MCF 10A (cell line): Measurements from ENCODE around the gene PROM1. TPM values are rescaled to one million over a fixed set of nuclear protein-coding genes. Genes with fewer than 3 reads are reported as not detected.

ENCODE experiments used
- BruUV-seq: library from RNA; stranded (reverse); fragments of 400-500 nt; replicated peaks from 2 replicates; lab custom pipeline; 2021; lab: Mats Ljungman, UMichigan
- CTCF ChIA-PET: fragments of 300-600 bp; sonication (Branson Sonifier 250); formaldehyde crosslinking; extraction: SDS; loops from one replicate; lab custom pipeline; 2021; ENCODE audit warnings: antibody characterized with exemption, inconsistent platforms; lab: Yijun Ruan, JAX
- POLR2A ChIA-PET: fragments of 300-600, 350-650 bp; sonication (Branson Sonifier 250); formaldehyde crosslinking; extraction: SDS; loops from one replicate; lab custom pipeline; 2020; ENCODE audit warnings: antibody characterized with exemption, inconsistent platforms; lab: Yijun Ruan, JAX
- DNase-seq: peaks from one replicate; pipeline ENCODE4 v3.0.0-alpha.2; 2018; ENCODE audit not compliant: unreplicated experiment
- H3K27ac Mint-ChIP-seq: one replicate; pipeline ENCODE4 v1.8.0; 2022; ENCODE audit warnings: mild to moderate bottlenecking, low read depth, mixed read lengths; ENCODE audit not compliant: unreplicated experiment
- H3K27me3 Mint-ChIP-seq: one replicate; pipeline ENCODE4 v1.8.0; 2022; ENCODE audit warnings: mixed read lengths; ENCODE audit not compliant: insufficient read depth, unreplicated experiment
- H3K36me3 Mint-ChIP-seq: one replicate; pipeline ENCODE4 v1.8.0; 2022; ENCODE audit warnings: mild to moderate bottlenecking, moderate library complexity, mixed read lengths; ENCODE audit not compliant: insufficient read depth, unreplicated experiment
- H3K4me1 Mint-ChIP-seq: one replicate; pipeline ENCODE4 v1.8.0; 2022; ENCODE audit warnings: mixed read lengths; ENCODE audit not compliant: insufficient read depth, unreplicated experiment
- H3K4me3 Mint-ChIP-seq: one replicate; pipeline ENCODE4 v1.8.0; 2022; ENCODE audit warnings: mild to moderate bottlenecking, moderate library complexity, mixed read lengths; ENCODE audit not compliant: unreplicated experiment
- H3K9me3 Mint-ChIP-seq: one replicate; pipeline ENCODE4 v1.8.0; 2022; ENCODE audit warnings: mixed read lengths; ENCODE audit not compliant: unreplicated experiment
- intact Hi-C: fragments of 100-400 bp; cut with micrococcal nuclease; formaldehyde crosslinking; loops from 2 replicates; pipeline ENCODE4 v1.14.1; 2022
- total RNA-seq: library from RNA; stranded (reverse); gene quantifications from 2 replicates; pipeline ENCODE4 v1.2.3, GENCODE V29; 2022
- TF ChIP-seq, protein P1 (sequence below): fragments of 200-600 bp; IDR thresholded peaks from one replicate; pipeline ENCODE4 v1.8.0; 2022; ENCODE audit warnings: antibody characterized with exemption, mild to moderate bottlenecking; ENCODE audit not compliant: unreplicated experiment

Gene PROM1
- total RNA-seq, 1 experiment from 2014 or later: not detected

- no peak overlapping the region for H3K27ac Mint-ChIP-seq
- TF ChIP-seq, protein P1, sequence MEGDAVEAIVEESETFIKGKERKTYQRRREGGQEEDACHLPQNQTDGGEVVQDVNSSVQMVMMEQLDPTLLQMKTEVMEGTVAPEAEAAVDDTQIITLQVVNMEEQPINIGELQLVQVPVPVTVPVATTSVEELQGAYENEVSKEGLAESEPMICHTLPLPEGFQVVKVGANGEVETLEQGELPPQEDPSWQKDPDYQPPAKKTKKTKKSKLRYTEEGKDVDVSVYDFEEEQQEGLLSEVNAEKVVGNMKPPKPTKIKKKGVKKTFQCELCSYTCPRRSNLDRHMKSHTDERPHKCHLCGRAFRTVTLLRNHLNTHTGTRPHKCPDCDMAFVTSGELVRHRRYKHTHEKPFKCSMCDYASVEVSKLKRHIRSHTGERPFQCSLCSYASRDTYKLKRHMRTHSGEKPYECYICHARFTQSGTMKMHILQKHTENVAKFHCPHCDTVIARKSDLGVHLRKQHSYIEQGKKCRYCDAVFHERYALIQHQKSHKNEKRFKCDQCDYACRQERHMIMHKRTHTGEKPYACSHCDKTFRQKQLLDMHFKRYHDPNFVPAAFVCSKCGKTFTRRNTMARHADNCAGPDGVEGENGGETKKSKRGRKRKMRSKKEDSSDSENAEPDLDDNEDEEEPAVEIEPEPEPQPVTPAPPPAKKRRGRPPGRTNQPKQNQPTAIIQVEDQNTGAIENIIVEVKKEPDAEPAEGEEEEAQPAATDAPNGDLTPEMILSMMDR: no peak
- POLR2A ChIA-PET: no interaction called here
- no peaks in the 10 kb centered on the region for H3K4me1 Mint-ChIP-seq
- no peaks in the 10 kb centered on the region for H3K9me3 Mint-ChIP-seq
- H3K36me3 Mint-ChIP-seq: no peaks in the 10 kb centered on the region
- no peaks in the 10 kb centered on the region for H3K27me3 Mint-ChIP-seq
- intact Hi-C loops: no loop called here
- BruUV-seq: no TSS peak
- CTCF ChIA-PET: interaction anchor here (0.6 to 6.6 kb wide), 7 partner anchors 51 to 527 kb away, joined by 3 to 112 read pairs (median 5); no protein-coding TSS in a partner anchor
- no peak overlapping the region for H3K4me3 Mint-ChIP-seq
- DNase-seq: no peak
Measured at GRCh38 chr4:16006771-16007446, 76.9 kb downstream of the PROM1 start.

DNA sequence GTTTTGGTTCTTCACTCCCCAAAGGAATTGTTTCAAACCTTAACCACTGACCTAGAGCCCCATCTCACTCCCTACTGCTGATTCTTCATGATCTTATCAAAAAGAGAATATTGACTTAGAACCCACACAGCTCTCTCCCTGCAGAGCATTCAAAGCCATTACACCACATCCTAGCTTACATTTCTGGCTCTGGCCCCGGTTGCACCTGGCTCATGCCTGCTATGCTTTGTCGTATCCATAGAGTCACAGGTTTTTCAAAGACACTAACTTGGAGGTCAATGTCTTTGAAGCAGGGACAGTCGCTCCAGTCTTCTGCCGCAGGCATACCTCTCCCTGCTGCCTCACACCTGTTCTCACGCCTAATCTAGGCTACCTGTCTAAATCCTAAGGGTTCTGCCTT is 78.1 kb downstream of the PROM1 start:
- Mint-ChIP-seq H3K27me3 (no peaks in the 10 kb centered on the region), H3K36me3 (no peaks in the 10 kb centered on the region), H3K4me1 (no peaks in the 10 kb centered on the region), H3K9me3 (no peaks in the 10 kb centered on the region), H3K4me3 (no peak overlapping the region), H3K27ac (no peak overlapping the region)
- DNase-seq: no peak
- BruUV-seq: no TSS peak
- intact Hi-C loops: no loop called here
- CTCF ChIA-PET: interaction anchor here (0.6 to 6.6 kb wide), 7 partner anchors 41 to 701 kb away, joined by 3 to 112 read pairs (median 3); partner anchors contain the start of gene FAM200B
- TF ChIP-seq, protein P1: no peak
- POLR2A ChIA-PET: no interaction called here

DNA sequence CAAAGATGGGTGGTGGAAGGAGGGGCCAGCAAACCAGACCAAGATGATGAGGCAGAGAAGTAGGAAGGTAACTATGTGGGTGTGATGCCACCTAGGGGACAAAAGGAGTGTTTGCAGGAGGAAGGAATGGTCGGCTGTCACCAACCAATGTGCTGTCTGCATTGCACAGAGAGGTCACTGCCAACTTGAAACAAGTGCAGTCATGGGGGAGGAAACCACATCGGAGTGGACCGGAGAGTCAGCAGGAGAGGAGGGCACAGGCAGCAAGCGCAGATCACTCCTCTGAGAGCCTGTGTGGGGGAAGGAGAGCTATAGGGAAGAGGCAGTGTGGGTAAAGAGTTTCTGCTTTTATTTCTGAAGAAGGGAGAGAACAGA is 82.4 kb downstream of the PROM1 start:
- H3K4me3 Mint-ChIP-seq: no peak overlapping the region
- no peaks in the 10 kb centered on the region for H3K27me3 Mint-ChIP-seq
- TF ChIP-seq, protein P1: peak; percentile 94
- CTCF ChIA-PET: interaction anchor here (0.6 to 6.6 kb wide), 41 partner anchors 9 to 1093 kb away, joined by 3 to 112 read pairs (median 5); no protein-coding TSS in a partner anchor
- DNase-seq: peak; percentile 75
- no peak overlapping the region for H3K27ac Mint-ChIP-seq
- no TSS peak for BruUV-seq
- no peaks in the 10 kb centered on the region for H3K9me3 Mint-ChIP-seq
- no peaks in the 10 kb centered on the region for H3K4me1 Mint-ChIP-seq
- no peaks in the 10 kb centered on the region for H3K36me3 Mint-ChIP-seq
- POLR2A ChIA-PET: interaction anchor here (1.5 kb wide), 1 partner anchor 195 kb away, joined by 5 read pairs; no protein-coding TSS in a partner anchor
- intact Hi-C loops: loop anchor here (1.0 to 2.0 kb wide), 6 partner anchors 37 to 522 kb away; no protein-coding TSS in a partner anchor

DNA sequence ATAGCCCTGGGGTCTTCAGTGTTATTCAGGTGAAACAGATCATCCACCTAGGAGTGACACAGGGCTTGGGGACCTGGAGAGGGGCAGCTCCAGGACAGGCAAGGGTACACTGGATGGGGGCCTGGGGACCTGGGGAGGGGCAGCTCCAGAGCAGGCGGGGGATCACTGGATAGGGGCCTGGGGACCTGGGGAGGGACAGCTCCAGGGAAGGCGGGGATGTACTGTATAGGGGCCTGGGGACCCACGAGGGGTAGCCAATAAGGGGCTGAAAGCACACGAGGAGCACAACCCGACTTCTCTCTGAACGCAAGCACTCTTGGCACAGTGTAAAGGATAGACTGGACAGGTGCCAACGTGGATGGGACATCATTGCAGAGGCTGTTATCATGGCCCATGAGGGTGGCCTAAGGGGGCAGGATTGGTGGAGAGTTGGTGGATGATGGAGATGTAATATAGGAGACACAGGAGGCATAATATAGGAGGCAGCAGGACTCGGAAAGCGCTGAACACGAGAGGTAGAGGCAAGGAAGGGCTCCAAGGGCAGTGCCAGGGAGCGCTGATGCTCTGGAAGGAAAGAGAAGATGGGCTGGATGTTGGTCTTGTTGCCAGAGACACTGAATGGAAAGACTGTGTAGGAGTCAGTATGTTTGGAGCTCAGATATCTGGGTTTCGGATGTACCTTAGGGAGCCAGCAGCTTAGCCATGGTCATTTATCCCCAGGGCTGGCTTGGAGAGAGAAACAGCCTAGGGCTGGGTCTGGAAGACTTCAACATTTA is 82.9 kb downstream of the PROM1 start:
- TF ChIP-seq, protein P1: no peak
- BruUV-seq: no TSS peak
- ChIA-PET POLR2A (interaction anchor here (0.5 to 1.5 kb wide), 2 partner anchors 195 to 221 kb away, joined by 3 to 5 read pairs; no protein-coding TSS in a partner anchor), CTCF (interaction anchor here (0.6 to 6.6 kb wide), 36 partner anchors 8 to 1092 kb away, joined by 3 to 112 read pairs (median 5); no protein-coding TSS in a partner anchor)
- intact Hi-C loops: loop anchor here (1.0 to 2.0 kb wide), 6 partner anchors 37 to 522 kb away; no protein-coding TSS in a partner anchor
- no peaks in the 10 kb centered on the region for H3K27me3 Mint-ChIP-seq
- no peak for DNase-seq
- H3K36me3 Mint-ChIP-seq: no peaks in the 10 kb centered on the region
- H3K4me3 Mint-ChIP-seq: no peak overlapping the region
- no peak overlapping the region for H3K27ac Mint-ChIP-seq
- H3K9me3 Mint-ChIP-seq: no peaks in the 10 kb centered on the region
- no peaks in the 10 kb centered on the region for H3K4me1 Mint-ChIP-seq
